ENCODE results near the gene PRDM2.

PRDM2 gene

GRCh38 chr1:13823936-13824335 is 123.9 kb downstream of the PRDM2 start:
- TF ChIP-seq, protein P1, sequence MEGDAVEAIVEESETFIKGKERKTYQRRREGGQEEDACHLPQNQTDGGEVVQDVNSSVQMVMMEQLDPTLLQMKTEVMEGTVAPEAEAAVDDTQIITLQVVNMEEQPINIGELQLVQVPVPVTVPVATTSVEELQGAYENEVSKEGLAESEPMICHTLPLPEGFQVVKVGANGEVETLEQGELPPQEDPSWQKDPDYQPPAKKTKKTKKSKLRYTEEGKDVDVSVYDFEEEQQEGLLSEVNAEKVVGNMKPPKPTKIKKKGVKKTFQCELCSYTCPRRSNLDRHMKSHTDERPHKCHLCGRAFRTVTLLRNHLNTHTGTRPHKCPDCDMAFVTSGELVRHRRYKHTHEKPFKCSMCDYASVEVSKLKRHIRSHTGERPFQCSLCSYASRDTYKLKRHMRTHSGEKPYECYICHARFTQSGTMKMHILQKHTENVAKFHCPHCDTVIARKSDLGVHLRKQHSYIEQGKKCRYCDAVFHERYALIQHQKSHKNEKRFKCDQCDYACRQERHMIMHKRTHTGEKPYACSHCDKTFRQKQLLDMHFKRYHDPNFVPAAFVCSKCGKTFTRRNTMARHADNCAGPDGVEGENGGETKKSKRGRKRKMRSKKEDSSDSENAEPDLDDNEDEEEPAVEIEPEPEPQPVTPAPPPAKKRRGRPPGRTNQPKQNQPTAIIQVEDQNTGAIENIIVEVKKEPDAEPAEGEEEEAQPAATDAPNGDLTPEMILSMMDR (IDR thresholded peaks at IDR 0.05; ENCODE audit: low read depth, low read length): no peak
- no peak for DNase-seq (ENCODE audit: extremely low read depth, low read depth)

DNA sequence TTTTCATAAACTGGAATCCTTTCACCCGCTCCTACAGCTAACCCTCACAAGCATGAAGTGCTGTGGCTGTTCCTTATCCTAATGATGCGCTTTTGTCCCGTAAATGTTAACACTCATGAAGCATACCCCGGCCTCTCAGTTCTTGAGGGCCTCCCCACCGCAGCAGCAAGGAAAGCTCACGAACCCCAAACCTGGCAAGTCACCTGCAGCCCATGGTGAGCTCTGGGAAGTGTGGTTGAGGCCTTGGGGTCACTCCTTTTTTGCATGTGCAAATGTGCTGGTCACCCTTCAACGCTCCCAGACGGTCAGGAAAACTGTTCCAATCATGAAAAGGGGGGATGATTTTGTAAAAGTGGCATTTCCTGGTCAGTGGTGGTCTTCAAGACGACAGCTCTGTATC is 124.6 kb downstream of the PRDM2 start:
- TF ChIP-seq, protein P1 (IDR thresholded peaks at IDR 0.05; ENCODE audit: low read depth, low read length): no peak
- DNase-seq (ENCODE audit: extremely low read depth, low read depth): no peak

GRCh38 chr1:13825033-13825432 is 125.0 kb downstream of the PRDM2 start:
- TF ChIP-seq, protein P1 (IDR thresholded peaks at IDR 0.05; ENCODE audit: low read depth, low read length): peak; percentile 26
- no peak for DNase-seq (ENCODE audit: extremely low read depth, low read depth)

GRCh38 chr1:13826009-13826408 is 126.0 kb downstream of the PRDM2 start:
- TF ChIP-seq, protein P1 (IDR thresholded peaks at IDR 0.05; ENCODE audit: low read depth, low read length): no peak
- no peak for DNase-seq (ENCODE audit: extremely low read depth, low read depth)

GRCh38 chr1:13826591-13826990 is 126.6 kb downstream of the PRDM2 start:
- TF ChIP-seq, protein P1 (IDR thresholded peaks at IDR 0.05; ENCODE audit: low read depth, low read length): no peak
- no peak for DNase-seq (ENCODE audit: extremely low read depth, low read depth)

- no peak for DNase-seq (ENCODE audit: extremely low read depth, low read depth)
- TF ChIP-seq, protein P1 (IDR thresholded peaks at IDR 0.05; ENCODE audit: low read depth, low read length): peak; percentile 46
These were observed 128.6 kb downstream of the PRDM2 start for GRCh38 chr1:13828454-13829151.

GRCh38 chr1:13829152-13829769 is 129.3 kb downstream of the PRDM2 start:
- no peak for DNase-seq (ENCODE audit: extremely low read depth, low read depth)
- TF ChIP-seq, protein P1 (IDR thresholded peaks at IDR 0.05; ENCODE audit: low read depth, low read length): no peak
